GM19463 (cell line): ENCODE results near the gene TAF4B.
A peak's percentile ranks its signal among the peaks of the same experiment; 100 is the strongest.
"Not testable (repeated sequence)": the region's sequence is repeated elsewhere in the genome, so short reads cannot be mapped to it uniquely, and the experiment has no call there.

ENCODE experiments used
- ATAC-seq: cut with Tn5 transposase; IDR thresholded peaks from one replicate; pipeline ENCODE4 v1.9.1; 2021; ENCODE audit warnings: mild to moderate bottlenecking, moderate library complexity; ENCODE audit not compliant: unreplicated experiment

Gene TAF4B

DNA sequence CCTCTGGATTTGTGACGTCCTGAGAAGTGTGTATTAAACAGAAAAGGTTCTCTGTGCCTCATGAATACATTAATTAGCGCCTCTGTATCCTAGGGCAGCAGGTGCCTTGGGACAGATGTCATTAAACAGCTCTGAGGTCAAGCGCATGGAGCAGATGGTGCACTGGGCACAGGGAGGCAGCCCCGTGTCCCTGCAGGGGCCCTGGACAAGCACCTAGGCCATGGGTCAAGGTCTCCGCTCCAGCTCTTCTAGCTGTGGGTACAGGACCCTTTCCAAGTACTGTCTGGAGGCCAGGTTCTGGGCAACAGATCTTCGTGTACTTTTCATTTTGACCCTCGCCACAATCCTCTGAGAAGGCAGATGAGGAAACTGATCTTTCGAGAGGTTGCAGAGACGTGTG is 195.7 kb downstream of the TAF4B start:
- no peak for ATAC-seq

DNA sequence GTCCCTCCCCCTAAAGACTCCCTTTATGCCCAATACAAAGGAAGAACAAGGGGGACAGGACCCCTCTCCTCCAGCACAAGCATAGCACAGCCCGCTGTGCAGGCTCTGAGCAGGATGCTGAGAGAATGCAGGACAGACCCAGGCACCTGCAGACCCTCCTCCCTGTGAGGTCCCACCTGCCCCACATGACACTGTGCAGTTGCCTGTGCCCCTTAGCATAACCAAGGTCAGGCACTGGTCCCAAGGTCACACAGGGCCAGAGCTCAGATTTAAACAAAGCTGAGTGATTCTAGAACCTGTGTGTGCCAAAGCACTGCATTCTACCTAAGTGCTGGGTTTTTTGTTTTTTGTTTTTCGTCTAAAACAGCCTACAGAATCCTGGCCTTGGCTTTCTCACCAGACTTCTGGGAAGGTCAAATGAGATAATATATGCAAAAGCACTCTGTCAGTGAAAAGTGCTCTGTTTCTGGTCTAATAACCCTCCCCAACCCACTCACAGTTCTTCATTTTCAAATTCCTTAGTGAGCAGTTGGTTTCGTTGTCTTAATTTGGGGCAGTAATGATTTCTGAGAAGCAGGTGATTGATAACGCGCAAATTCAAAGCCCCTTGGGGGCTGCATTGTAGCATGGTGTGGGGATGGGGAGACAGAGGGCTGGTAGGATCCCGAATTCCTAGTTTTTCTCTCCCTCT is 196.4 kb downstream of the TAF4B start:
- peak; percentile 73 for ATAC-seq

DNA sequence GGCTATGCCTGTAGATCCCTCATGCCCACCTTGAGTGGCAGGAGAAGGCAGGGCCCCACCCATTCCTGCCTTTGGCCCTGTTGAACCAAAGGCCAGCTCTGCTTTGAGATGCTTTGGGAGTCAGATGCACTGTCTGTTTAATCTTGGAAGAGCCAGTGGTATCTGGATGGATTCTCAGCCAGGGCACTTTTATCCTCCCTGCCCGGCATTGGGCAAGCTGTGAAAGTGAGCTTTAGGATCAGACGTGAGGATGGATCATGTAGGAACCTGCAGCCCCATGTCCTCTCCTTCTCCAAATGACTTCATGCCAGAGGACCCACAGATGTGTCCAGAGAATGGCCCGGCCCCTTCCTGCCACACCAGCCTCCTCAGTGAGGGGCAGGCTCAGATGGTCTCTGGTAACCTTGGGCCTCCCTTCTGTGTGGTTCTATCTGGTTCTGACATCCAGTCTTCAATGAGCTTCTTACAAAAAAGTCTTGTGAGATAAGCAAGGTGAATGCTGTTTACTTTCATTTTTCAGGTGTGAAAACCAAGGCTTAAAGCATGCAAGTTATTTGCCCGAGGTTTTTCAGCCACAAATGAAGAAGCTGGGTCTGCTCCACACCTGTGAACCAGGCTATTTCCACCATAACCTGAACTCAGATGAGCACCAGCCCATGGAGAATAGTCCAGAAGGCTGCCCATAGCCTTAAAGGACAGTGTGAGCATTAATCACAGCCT is 198.3 kb downstream of the TAF4B start:
- ATAC-seq, result no peak

DNA sequence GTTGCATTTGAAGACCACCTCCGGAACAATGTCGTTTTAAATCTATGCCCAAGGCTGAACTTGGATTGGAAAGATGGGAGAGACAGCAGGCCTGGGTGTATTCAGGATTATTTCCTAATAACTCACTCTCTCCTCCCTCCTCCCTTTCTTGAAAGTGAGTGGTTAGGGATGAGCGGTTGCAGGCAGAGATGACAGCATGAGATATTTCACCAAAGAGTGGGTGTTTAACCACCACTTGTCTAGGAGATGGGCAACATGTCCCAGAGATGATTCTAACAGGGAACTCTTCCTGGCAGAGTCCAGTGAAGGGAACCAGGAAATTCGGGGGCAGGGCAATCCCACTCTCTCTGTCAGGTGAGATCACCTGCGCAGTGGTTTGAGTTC is 198.9 kb downstream of the TAF4B start:
- no peak for ATAC-seq

DNA sequence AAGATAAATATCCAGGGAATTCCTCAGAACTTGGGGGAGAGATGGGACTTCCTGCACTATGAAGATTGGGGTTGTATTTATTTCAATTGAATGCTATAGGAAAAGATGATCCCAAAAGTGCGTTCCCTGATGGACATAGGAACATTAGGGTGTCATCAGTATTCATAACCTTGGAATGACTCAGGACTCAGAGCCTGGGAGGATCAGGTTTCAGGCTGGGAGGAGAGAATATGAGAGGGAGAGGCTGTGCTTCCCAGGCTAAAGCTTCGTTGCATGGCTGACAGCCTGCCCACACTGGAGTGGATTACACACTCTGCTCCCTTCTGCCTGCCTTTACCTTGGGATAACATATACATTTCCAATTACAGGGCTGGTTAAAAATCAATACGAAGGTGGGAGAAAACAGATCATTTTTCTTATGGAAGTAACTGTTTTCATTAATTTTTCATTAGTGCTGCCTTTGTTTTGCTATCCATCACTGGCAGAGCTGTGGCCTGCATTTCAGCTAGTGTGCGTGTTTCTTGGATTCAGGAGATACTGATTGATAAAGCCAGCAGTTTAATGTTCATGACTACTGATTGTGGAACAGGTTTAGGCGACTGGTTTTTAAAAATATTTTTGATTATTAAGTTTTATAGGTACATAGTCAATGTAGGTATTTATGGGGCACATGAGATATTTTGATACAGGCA is 203.4 kb downstream of the TAF4B start:
- no peak for ATAC-seq

DNA sequence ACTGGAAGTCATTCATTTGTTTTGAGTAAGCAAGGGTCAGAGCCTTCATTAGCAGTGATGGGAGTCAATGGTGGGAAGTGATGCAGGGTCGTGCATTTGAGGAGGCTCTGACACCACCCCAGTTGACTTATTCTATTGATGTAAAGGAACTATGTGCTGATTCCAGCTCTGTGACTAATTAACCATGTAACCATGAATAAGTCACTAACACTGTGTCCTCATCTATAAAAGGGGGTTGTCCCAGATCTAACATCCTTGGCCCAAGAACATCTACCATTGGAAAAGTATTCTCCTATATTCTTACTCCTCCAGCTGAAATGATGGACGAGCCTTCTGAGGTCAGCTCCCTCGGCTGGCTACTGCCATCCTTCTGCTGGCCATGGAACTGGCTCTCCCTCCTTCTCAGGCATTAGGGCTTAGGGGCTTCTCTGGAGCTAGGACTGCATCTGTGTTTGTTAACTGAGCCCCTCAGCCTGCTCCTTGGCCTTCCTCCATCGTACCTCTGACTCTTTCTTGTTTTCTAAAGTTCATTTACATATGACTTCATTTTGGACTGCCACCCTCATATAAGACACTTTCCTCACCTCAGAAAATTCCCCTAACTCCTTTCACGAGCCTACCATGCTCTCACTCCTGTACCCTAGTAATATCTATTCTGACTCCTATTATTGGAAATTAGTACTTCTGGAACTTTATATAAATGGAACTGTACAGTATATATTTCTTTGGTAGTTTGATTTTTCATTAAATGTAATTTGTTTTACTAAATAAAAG is 206.6 kb downstream of the TAF4B start:
- peak; percentile 74 for ATAC-seq

DNA sequence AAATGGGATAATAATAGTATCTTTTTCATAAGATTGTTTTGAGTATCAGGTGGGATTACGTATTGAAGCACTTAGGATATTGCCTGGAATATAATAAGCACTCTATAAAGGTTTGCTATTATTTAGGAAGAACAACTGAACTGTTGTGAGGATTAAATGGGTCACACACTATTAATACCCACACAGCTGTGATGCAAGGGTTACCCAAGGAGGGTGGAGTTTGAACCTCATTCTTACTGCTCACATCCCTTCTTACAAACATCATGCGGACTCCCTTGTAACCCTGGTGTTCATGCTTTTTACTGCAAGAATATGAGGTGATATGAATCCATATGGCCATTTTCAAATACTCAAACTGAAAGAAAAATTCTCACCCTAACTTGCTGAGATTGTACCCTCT is 208.6 kb downstream of the TAF4B start:
- ATAC-seq, result no peak

DNA sequence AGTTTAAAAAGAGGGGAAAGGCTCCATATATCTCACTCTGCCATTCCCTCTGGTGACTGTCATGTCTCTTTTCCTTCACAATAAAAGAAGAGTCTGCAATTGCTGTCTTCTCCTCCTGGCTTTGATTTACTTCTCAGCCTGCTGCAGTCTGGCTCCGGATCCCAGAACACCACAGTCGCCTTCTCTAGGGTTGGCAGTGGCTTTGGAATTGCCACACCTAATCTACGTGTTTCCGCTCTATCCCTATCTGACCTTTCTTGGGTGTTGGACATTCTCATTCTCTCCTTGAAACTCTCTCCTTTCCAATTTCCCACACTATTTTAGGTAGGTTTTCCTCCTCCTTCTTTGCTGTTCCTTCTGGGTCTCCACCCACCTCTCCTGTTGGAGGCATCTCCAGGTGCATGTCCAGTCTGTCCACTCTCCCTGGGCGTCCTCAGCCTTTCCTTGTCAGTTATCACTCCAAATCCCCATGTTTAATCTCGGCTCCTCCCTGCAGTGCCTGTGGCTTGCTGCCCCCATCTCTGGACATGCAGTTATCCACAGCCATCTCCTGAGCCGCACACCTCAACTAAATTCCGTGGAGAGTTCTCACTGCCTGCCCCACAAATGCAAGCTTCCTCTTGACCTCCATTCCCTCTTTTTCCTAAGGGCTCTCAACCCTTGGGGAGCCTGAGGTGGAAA is 209.3 kb downstream of the TAF4B start:
- ATAC-seq, result no peak

DNA sequence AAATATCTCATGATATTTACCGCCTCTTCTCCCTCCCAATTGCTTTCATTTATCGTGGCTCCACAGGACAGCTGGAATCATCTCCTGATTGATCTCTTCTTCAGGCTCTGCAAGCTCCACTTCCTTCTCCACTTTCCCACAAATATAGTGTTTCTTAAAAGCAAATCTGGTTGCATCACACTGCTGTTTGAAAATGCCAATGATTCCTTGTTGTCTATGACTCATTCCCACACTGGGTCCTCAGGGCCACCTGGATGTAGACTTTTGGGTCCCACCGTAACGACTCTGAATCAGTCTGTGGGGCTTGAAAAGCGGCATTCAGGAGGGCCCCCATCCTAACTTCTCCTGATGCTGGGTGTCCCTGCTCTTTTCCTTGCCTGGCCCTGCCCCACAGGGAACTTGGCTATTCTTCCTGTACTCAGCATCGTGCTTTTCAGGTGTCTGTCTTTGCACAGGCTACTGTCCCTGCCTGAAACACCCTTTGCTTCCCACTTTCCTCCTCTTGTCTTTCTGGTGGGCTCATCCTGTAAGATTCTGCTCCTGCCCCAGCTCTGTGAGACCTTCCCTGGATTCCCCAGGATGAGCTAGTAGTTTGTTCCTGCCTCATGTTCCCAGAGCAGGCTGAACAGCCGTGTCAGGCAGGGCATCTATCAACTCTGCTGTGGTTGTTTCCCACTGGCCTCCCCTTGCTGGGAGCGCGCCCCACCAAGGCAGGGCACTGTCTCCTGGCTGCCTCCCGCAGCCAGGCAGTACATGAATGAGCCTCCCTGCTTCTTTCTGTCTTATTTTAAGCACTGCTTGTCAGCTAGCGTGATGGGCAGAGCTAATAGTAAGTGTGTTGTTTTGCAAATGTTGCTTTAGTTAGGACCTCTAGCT is 210.2 kb downstream of the TAF4B start:
- ATAC-seq, result no peak

DNA sequence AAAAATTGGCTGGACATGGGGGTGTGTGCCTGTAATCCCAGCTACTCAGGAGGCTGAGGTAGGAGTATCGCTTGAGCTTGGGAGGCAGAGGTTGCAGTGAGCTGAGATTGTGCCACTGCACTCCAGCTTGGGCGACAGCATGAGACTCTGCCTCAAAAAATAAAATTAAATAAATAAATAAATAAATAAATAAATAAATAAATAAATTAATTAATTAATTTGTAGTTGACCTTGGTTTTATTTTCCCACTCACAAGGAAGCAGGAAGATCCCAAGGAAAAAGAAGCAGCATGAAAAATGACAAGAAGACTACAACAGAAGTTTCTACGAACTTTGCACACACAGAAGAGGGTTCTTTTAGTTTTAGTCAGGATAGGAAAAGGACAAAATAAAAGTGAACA is 211.4 kb downstream of the TAF4B start:
- ATAC-seq, result not testable (repeated sequence)

DNA sequence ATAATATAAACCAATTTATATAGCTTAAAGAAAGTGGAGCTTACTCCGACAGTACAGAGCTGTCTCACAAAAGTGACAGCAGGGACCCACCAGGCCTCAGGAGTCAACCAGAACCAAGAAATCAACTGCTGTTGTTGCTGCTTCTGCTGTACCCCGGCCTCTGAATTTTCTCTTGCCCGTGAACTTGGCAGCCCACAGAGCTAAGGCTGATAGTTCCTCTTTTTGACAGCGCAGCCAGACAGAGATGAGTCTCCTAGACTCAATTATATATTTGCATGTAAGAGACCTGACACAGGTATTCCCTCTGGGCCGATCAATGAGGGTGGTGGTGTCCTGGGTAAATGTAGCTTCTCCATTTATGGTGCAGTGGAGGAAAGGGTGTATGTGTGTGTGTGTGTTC is 212.7 kb downstream of the TAF4B start:
- ATAC-seq, result peak; percentile 97

DNA sequence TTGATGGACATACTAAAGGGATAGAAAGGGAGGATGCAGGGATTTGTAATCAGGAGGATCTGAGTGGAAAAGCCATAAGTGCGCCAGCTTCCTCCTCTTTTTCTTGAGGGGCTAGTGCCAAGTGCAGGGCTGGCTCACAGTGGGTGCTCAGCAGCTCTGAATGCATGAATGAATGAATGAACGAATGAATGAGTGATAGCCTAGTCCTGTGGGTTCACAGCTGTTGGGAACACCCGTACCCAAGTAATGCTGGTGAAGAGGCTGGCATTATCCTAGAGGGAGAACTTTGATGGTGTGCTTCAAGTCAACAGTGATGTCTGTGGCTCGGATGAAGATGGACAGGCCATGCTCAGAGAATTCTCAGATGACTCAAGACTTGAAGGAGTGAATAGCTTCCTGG is 213.3 kb downstream of the TAF4B start:
- no peak for ATAC-seq

DNA sequence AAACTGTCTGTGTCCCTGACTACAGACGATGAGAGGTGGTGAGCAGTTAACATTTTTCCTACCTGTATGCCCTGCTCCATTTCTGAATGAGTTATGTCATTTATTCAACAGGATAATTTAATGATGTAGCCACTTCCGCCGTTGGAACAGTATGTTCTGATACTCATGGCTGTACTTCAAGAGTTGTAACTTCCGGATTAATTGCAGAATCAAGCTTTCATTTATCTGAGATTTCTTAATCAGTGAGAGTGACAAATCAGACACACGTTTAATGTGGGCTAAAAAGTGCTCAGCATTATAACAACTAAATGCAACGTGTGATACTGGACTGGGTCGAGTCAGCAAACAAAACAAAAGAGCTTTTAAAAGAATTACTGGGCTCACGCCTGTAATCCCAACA is 214.4 kb downstream of the TAF4B start:
- ATAC-seq, result no peak
